GM21529 (cell line): ENCODE data around the gene PTX4.

Experiments
- ATAC-seq: cut with Tn5 transposase; IDR thresholded peaks from one replicate; pipeline ENCODE4 v1.9.1; 2021; ENCODE audit not compliant: unreplicated experiment

PTX4 gene

DNA sequence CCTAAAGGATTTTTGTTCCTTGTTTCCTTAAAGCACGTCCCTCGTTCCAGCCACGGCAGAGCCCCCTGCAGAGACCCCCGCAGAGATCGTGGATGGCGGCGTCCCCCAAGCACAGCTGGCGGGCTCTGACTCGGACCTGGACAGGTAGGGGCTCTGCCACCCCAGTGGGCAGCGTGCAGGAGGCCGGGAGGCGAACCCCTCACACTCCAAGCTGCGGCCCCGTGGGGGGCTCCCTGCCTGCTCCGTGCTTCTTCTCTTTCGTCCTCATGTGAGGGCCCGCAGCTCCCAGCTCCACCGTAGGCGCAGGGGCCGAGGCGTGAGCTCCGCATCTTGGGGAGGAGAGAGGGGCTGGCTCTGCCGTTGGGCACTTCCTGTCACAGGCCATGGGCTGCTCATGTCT lies 12.9 kb upstream of the PTX4 start:
- no peak for ATAC-seq

GRCh38 chr16:1500465-1501150 lies 11.9 kb upstream of the PTX4 start:
- ATAC-seq: no peak

- no peak for ATAC-seq
These were observed 11.2 kb upstream of the PTX4 start for GRCh38 chr16:1499756-1500464.

DNA sequence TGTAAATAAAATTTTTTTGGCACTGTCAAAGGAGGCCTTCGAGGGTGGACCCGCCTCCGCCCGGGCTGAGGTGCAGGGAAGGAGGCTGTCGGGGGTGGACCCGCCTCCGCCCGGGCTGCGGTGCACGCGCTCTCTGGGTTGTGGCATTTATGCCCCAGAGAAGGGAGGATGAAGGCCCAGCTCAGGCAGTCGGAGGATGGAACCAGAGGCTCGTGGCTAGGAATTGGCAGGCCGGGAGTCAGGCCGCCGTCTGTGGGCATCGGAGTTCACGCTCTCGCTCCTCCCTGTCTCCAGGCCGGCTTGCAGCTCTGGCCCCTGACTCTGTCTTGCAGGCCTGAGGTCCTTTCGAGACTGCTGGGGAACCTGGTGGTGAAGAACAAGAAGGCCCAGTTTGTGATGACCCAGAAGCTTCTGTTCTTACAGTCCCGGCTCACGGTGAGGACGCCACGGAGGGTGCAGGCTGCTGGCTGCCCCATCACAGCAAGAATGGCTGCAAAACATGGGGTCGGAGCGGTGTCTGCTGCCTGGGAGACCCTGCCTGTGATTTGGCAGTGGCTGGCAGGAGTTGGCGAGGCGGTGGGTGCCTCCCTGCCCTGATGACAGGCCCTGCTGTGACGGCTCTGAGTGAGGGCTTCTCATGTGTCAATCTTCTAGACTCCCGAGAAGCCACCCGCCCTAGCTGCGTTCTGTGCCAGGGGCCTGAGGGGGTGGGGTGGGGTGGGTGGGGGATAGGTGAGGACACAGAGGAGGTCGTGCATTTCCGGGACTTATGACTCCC lies 10.3 kb upstream of the PTX4 start:
- no peak for ATAC-seq

DNA sequence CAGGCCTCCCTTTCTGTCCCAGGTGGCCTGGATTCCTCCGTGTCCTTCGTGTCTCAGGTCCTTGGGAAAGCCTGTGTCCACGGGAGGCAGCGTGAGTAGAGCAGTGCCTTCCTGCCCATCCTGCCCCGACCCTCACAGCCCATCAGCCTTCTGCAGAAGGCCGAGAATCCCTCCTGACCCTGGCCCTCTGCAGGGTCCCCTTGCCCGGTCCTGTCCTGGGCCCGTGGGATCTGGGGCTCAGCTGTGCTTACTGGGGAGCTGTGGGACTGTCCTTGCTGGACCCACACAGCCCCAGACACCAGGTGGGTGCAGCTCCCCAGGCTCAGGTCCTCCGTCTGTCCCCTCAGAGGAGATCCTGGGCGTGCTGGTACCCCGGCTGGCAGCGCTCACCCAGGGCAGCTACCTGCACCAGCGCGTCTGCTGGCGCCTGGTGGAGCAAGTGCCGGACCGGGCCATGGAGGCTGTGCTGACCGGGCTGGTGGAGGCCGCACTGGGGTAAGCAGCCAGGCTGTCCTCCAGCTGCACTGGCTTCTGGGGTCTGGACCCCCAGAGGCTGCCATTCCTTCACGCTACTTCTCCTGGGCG lies 8.4 kb upstream of the PTX4 start:
- ATAC-seq: no peak

DNA sequence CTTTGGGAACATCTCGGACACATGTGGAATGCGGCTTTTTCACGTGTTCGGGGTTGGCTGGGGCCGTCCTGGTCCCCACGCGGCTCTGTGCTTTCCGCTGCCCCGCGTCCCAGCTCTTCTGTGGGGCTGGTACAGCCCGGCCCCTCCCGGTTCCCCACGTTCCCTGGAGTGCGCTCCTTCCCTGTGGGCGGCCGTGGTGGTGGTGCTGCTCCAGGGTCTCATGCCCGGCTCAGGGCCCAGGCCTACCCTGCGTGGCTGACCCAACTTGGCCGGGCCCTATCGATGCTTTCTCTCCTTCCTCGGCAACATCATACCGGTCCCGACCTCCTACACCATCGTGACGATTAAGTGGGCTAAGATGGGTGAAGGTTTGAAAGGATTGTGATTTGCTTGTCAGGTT lies 7.7 kb upstream of the PTX4 start:
- no peak for ATAC-seq

DNA sequence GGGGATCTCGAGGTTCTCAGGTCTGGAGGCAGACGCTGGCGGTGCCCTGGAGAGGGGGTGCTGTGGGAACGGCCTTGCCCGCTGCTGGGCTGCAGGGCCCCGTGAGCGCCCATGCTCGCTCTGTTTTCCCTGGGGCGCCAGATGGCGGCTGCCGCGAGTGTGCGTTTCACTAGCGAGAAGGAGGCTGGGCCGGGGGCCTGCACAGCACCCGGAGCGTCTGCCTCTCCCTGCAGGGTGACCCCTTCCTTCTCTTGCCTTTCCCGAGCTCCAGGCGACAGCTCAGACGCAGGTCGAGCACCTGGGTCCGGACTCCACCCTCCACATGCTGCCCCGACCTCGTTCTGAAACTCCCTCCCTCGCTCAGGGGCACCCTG lies 7.1 kb upstream of the PTX4 start:
- no peak for ATAC-seq

- no peak for ATAC-seq
These were observed 6.6 kb upstream of the PTX4 start for GRCh38 chr16:1495211-1495888.

- no peak for ATAC-seq
These were observed 6.0 kb upstream of the PTX4 start for GRCh38 chr16:1494711-1495110.

DNA sequence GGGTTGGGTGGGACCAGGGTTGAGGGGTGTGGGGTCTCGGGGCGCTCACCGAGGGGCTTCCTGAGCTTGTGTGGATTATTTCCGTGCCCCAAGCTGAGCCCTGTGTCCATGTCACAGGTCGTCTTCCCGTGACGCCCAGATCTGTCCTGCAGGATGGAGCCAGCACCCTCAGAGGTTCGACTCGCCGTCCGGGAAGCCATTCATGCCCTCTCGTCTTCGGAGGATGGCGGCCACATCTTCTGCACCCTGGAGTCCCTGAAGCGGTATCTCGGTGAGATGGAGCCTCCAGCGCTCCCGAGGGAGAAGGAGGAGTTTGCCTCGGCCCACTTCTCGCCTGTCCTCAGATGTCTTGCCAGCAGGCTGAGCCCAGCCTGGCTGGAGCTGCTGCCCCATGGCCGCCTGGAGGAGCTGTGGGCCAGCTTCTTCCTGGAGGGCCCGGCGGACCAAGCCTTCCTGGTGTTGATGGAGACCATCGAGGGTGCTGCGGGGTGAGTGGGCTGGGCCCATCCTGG lies 5.4 kb upstream of the PTX4 start:
- no peak for ATAC-seq

- ATAC-seq: peak; percentile 15
These were observed 5.0 kb upstream of the PTX4 start for GRCh38 chr16:1493746-1494094.

GRCh38 chr16:1492923-1493745 lies 4.4 kb upstream of the PTX4 start, which contains the start of gene TELO2:
TSS of gene TELO2 (plus strand) at chr16:1493360. CDS start at chr16:1494282, 922 bp downstream.
- ATAC-seq: peak; percentile 66

DNA sequence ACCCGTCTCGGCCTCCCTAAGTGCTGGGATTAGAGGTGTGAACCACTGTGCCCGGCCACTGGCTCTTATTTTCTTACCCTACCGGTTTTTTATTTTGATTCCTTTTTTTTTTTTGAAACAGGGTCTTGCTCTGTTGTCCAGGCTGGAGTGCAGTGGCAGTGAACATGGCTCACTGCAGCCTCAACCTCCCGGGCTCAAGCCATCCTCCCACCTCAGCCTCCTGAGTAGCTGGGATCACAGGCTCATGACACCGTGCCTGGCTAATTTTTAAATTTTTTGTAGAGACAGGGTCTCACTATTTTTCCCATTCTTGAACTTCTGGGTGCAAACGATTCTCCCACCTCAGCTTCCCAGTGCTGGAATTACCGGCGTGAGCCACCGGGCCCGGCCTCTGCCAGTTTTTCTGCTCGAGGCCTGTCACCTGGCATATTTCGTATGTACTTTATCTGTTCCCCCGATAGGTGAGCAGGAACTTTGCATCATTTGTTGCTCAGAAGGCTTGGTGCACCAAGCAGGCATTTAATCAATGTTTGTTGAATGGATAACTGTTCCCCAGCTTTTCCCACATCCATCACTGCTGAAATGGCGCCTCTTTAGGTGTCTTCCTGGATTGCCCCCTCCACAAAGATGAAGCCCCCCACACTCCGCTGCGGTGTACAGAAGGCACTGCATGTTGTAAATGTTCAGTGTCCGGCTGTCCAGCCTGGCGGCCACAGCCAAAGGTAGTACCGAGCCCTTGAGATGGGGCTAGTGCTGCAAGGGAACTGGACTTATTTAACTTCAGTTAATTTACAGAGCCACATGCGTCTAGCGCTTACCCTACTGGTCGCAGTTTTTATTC lies 3.6 kb upstream of the PTX4 start:
- ATAC-seq: no peak

DNA sequence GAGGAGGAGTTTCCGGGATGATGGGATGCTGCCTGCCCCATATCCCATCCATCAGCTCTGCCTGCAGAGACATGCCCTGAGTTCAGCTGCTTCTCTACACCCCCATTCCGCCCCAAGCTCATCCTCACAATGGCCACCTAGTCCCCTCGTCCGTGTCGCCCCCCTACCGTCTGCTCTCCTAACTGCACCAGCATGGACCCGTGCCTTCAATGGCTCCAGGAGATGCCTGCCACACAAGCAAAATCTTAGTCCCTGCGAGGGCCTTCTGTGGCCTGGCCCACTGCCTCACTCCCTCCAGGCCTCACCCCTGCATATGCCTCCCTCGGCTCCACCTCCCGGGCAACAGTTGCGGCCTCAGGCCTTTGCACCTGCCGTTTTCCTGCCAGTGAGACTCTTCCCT lies 2.6 kb upstream of the PTX4 start:
- no peak for ATAC-seq

DNA sequence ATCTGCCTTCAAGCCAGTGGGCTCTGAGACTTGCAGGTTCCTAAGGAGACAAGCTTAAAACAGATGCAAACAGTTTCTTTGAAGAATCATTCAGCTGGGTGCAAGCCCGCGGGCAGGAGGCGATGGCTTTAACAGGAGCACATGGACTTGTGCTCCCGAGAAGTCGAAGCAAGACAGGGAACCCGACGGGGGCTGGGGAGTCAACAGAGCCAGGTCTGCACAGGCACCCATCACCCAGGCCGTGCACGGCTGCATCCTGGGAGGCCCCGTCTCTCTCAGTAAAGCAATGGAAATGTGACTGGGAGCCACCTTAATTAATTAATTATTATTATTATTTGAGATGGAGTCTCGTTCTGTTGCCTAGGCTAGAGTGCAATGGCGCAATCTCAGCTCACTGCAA lies 333 bp upstream of the PTX4 start:
- no peak for ATAC-seq

- ATAC-seq: no peak
These were observed 616 bp downstream of the PTX4 start for GRCh38 chr16:1488054-1488601.

- ATAC-seq: no peak
These were observed 1.2 kb downstream of the PTX4 start for GRCh38 chr16:1487395-1488053.
